K562 (cell line): ENCODE data around the gene TRIM65. TPM values are rescaled to one million over a fixed set of nuclear protein-coding genes. Genes with fewer than 3 reads are reported as not detected.

ENCODE experiments used
- ATAC-seq: fragments of 200-7000 bp; cut with Tn5 transposase; 3 replicates; pipeline ENCODE4 v1.9.1; 2020; ENCODE audit warnings: moderate library complexity
- BruUV-seq: library from RNA; stranded (reverse); fragments of 400-500 nt; replicated peaks from 2 replicates; lab custom pipeline; 2021; lab: Mats Ljungman, UMichigan
- CTCF ChIA-PET: fragments of 300-600 bp; formaldehyde crosslinking; extraction: SDS; loops from one replicate; lab custom pipeline; 2021; ENCODE audit warnings: low intra/inter-chr PET ratio; lab: Yijun Ruan, JAX
- POLR2A ChIA-PET: fragments of 300-600, 350-650 bp; sonication (Branson Sonifier 250); formaldehyde crosslinking; extraction: SDS; loops from one replicate; lab custom pipeline; 2021; ENCODE audit warnings: antibody characterized with exemption, inconsistent platforms; lab: Yijun Ruan, JAX
- DNase-seq, 4 experiments: peaks; one replicate each; pipeline versions ENCODE4 v3.0.0 to v3.0.0-alpha.2; 2011 to 2018; ENCODE audit warnings: low spot score in 3 of 4, mixed read lengths in 3 of 4; ENCODE audit errors: extremely low read depth in 1 of 4
- FAIRE-seq: peaks from 2 replicates; lab custom pipeline; 2011; peaks lifted over from hg19 to GRCh38; lab: Jason Lieb, UNC
- H2AFZ ChIP-seq: 2 replicates; pipeline ENCODE4 v1.6.0; 2011; ENCODE audit warnings: low read depth, low read length, control low read depth, inconsistent platforms
- H3K27ac ChIP-seq: fragments of 200-600 bp; 3 replicates; pipeline ENCODE4 v1.8.0; 2011; ENCODE audit warnings: low read depth, mild to moderate bottlenecking, control low read depth, inconsistent platforms, low read length, moderate library complexity, mixed read lengths; ENCODE audit errors: extremely low read depth
- H3K27me3 ChIP-seq, 2 experiments: fragments of 300-600 bp in 1 of 2; 2 replicates in 1 of 2; 3 replicates in 1 of 2; pipeline versions ENCODE4 v1.6.0 to v1.8.0; 2011; ENCODE audit warnings: inconsistent platforms in 2 of 2, low read length in 2 of 2, mild to moderate bottlenecking in 1 of 2, mixed read lengths in 1 of 2, moderate library complexity in 1 of 2; ENCODE audit not compliant: control insufficient read depth in 2 of 2, insufficient read depth in 2 of 2
- H3K36me3 ChIP-seq: fragments of 300-600 bp; 3 replicates; pipeline ENCODE4 v1.8.0; 2011; ENCODE audit warnings: mild to moderate bottlenecking, low read length, inconsistent platforms; ENCODE audit not compliant: control insufficient read depth, insufficient read depth
- H3K4me1 ChIP-seq, 2 experiments: fragments of 200-600 bp in 1 of 2; replicated peaks in 1 of 2; 2 replicates in 1 of 2; 3 replicates in 1 of 2; pipeline versions ENCODE4 v1.5.1 to v1.8.0; 2011; ENCODE audit warnings: inconsistent platforms in 2 of 2, low read length in 2 of 2, mild to moderate bottlenecking in 1 of 2, mixed read lengths in 1 of 2, moderate library complexity in 1 of 2; ENCODE audit not compliant: control insufficient read depth in 2 of 2, insufficient read depth in 2 of 2
- H3K4me2 ChIP-seq: 2 replicates; pipeline ENCODE4 v1.6.1; 2011; ENCODE audit warnings: low read length, control low read depth, inconsistent platforms, mixed read lengths; ENCODE audit not compliant: insufficient read depth
- H3K4me3 ChIP-seq: fragments of 200-600 bp; sonication (generic), shearing (Covaris generic); 2 replicates; pipeline ENCODE4 v1.5.1; 2016; ENCODE audit warnings: control low read depth, inconsistent platforms
- H3K79me2 ChIP-seq: fragments of 200-600 bp; 3 replicates; pipeline ENCODE4 v1.8.0; 2011; ENCODE audit warnings: low read length, inconsistent platforms; ENCODE audit not compliant: control insufficient read depth, insufficient read depth
- H3K9ac ChIP-seq, 2 experiments: 2 replicates each; pipeline versions ENCODE4 v1.6.0 to v1.6.1; 2011; ENCODE audit warnings: low read depth in 2 of 2, low read length in 2 of 2, control low read depth in 1 of 2, inconsistent platforms in 1 of 2, mild to moderate bottlenecking in 1 of 2, mixed read lengths in 1 of 2; ENCODE audit not compliant: insufficient read depth in 1 of 2
- H3K9me1 ChIP-seq: one replicate; pipeline ENCODE4 v1.6.0; 2011; ENCODE audit warnings: inconsistent platforms, mild to moderate bottlenecking, low read length, moderate library complexity; ENCODE audit not compliant: control insufficient read depth, insufficient read depth
- H3K9me3 ChIP-seq: replicated peaks from 2 replicates; pipeline ENCODE4 v1.5.1; 2011; ENCODE audit warnings: low read depth, low read length, inconsistent platforms; ENCODE audit not compliant: control insufficient read depth, insufficient read depth
- H4K20me1 ChIP-seq: replicated peaks from 2 replicates; pipeline ENCODE4 v1.6.1; 2011; ENCODE audit warnings: low read length, inconsistent platforms, mixed read lengths; ENCODE audit not compliant: control insufficient read depth, insufficient read depth
- CLOCK ChIP-seq: fragments of 250-450 bp; sonication (Bioruptor Pico); IDR thresholded peaks from 2 replicates; pipeline ENCODE4 v1.4.0; 2020; ENCODE audit warnings: mild to moderate bottlenecking, moderate library complexity, borderline replicate concordance
- ELF1 ChIP-seq: fragments of 200-800 bp; sonication (Bioruptor generic); IDR thresholded peaks from 2 replicates; pipeline ENCODE4 v1.6.1; 2016; ENCODE audit warnings: missing genetic modification characterization, missing compliant biosample characterization
- FOSL1 ChIP-seq: fragments of 200-800 bp; sonication (Bioruptor generic); conservative IDR thresholded peaks from 2 replicates; pipeline ENCODE4 v1.6.1; 2016; ENCODE audit warnings: missing genetic modification characterization, missing compliant biosample characterization
- GABPA ChIP-seq: fragments of 200-800 bp; sonication (Bioruptor generic); conservative IDR thresholded peaks from 2 replicates; pipeline ENCODE4 v1.6.1; 2016; ENCODE audit warnings: low read depth, missing genetic modification characterization, missing compliant biosample characterization
- GATAD2A ChIP-seq: fragments of 450-650 bp; IDR thresholded peaks from 2 replicates; pipeline ENCODE4 v1.6.1; 2017
- KDM5B ChIP-seq: fragments of 200-600 bp; sonication (generic); IDR thresholded peaks from 2 replicates; pipeline ENCODE4 v1.6.1; 2012; ENCODE audit warnings: low read depth, mild to moderate bottlenecking, moderate library complexity, low read length, control low read depth, inconsistent platforms; ENCODE audit not compliant: insufficient replicate concordance
- MBD2 ChIP-seq: sonication (generic); IDR thresholded peaks from 2 replicates; pipeline ENCODE4 v1.6.1; 2016; ENCODE audit warnings: low read depth, borderline replicate concordance
- MCM7 ChIP-seq, 2 experiments: fragments of 450-650 bp; IDR thresholded peaks; 2 replicates each; pipeline ENCODE4 v1.6.1; 2016 to 2018
- MLLT1 ChIP-seq, 2 experiments: fragments of 450-650 bp; IDR thresholded peaks; 2 replicates each; pipeline ENCODE4 v1.6.1; 2016
- MYNN ChIP-seq, 2 experiments: sonication (generic); formaldehyde crosslinking in 1 of 2; IDR thresholded peaks; 2 replicates each; pipeline versions ENCODE4 v1.5.0 to v1.6.1; 2016 to 2020; ENCODE audit warnings: antibody characterized with exemption in 1 of 2, missing genetic modification reagents in 1 of 2
- NFRKB ChIP-seq: fragments of 450-650 bp; IDR thresholded peaks from 2 replicates; pipeline ENCODE4 v1.6.1; 2016; ENCODE audit warnings: low read depth
- RNF2 ChIP-seq: sonication (generic); IDR thresholded peaks from 2 replicates; pipeline ENCODE4 v1.6.1; 2016
- THRA ChIP-seq: fragments of 450-650 bp; IDR thresholded peaks from 2 replicates; pipeline ENCODE4 v1.6.1; 2017; ENCODE audit warnings: mild to moderate bottlenecking, moderate library complexity
- ZFPM2 ChIP-seq: fragments of 250-450 bp; sonication (Bioruptor Pico); IDR thresholded peaks from 2 replicates; pipeline ENCODE4 v1.5.1; 2022; ENCODE audit warnings: mild to moderate bottlenecking
- ZNF184 ChIP-seq: sonication (generic); formaldehyde crosslinking; IDR thresholded peaks from 2 replicates; pipeline ENCODE4 v1.5.0; 2020; ENCODE audit warnings: missing genetic modification reagents
- ZNF511 ChIP-seq: sonication (generic); formaldehyde crosslinking; IDR thresholded peaks from 2 replicates; pipeline ENCODE4 v1.8.0; 2022; ENCODE audit warnings: mild to moderate bottlenecking, missing genetic modification reagents
- WGBS: fragments of 100-300 bp; shearing (Covaris generic); methylation state at CpG from one replicate; pipeline ENCODE4 v1.1.6; 2016; ENCODE audit warnings: low coverage, mixed read lengths; ENCODE audit not compliant: insufficient coverage; ENCODE audit errors: missing lambda C conversion rate; 5-methylcytosine and 5-hydroxymethylcytosine counted together
- in situ Hi-C: fragments of 300-500 bp; cut with MboI; formaldehyde crosslinking; loops from 4 replicates; pipeline ENCODE4 v1.15.0; 2018; ENCODE audit warnings: inconsistent platforms, mixed read lengths
- intact Hi-C: fragments of 100-400 bp; cut with micrococcal nuclease; formaldehyde crosslinking; loops from 2 replicates; pipeline ENCODE4 v1.14.2; 2022
- polyA plus RNA-seq, 8 experiments: library from polyadenylated mRNA; depleted of rRNA in 4 of 8; stranded (reverse) in 5 of 8; unstranded in 3 of 8; fragments of >200 nt; fragmentation: Nextera tagmentation in 2 of 8; fragmentation: Illumina TruSeq in 1 of 8; extraction: Ambion mirVana in 2 of 8; extraction: Trizol in 1 of 8; gene quantifications; 2 replicates each; pipeline versions ENCODE4 v1.2.1 to v1.2.3, GENCODE V29; 2011 to 2014; ENCODE audit warnings: inconsistent platforms in 1 of 8, missing spikeins in 1 of 8
- total RNA-seq, 7 experiments: library from RNA; depleted of rRNA in 6 of 7; stranded (reverse); fragments of >200 nt in 6 of 7; fragmentation: Illumina TruSeq in 2 of 7; extraction: Trizol in 2 of 7; gene quantifications; 2 replicates each; pipeline versions ENCODE4 v1.2.1 to v1.2.3, GENCODE V29; 2011 to 2021; ENCODE audit warnings: low replicate concordance in 1 of 7

The TRIM65 gene
- total and polyA plus RNA-seq, 9 of the 15 experiments (the other 6 are each of a cell fraction or from before 2014, with no cell fraction given): 2.8 to 45.7 (median 22.9) TPM

GRCh38 chr17:75940727-75941441 is 44.1 kb upstream of the TRIM65 start, which contains the start of gene FBF1:
Gene FBF1 (minus strand): TSS chr17:75941042. CDS start chr17:75938149, 2,893 bp downstream.
- in situ Hi-C loops: no loop called here
- peak; percentile 100 for ATAC-seq
- H3K9me3 ChIP-seq: no peaks in the 10 kb centered on the region
- POLR2A ChIA-PET: interaction anchor here (0.6 to 1.8 kb wide), 15 partner anchors 8 to 568 kb away, joined by 3 to 15 read pairs (median 3); partner anchors contain the start of genes ACOX1 and TEN1
- peaks cover 0 to 13% of the 10 kb centered on the region in 2 experiments; a peak in 3 of 5 replicates for H3K4me1 ChIP-seq
- peak within 1 kb of the TSS; percentile 87 for H3K4me2 ChIP-seq
- WGBS: under 1% methylated on average over 51 of the region's 63 CpGs
- H4K20me1 ChIP-seq: no peaks in the 10 kb centered on the region
- H3K4me3 ChIP-seq: peak within 1 kb of the TSS; percentile 78
- FAIRE-seq: peak; percentile 93
- peak; percentile 95 to 97 (median 97) for DNase-seq
- intact Hi-C loops: loop anchor here (5.0 kb wide), 1 partner anchor 36 kb away; the partner anchor contains the start of genes ACOX1 and TEN1
- peak within 1 kb of the TSS; percentile 84 for H3K27ac ChIP-seq
- no peaks in the 10 kb centered on the region for H3K36me3 ChIP-seq
- CTCF ChIA-PET: no interaction called here
- H3K9ac ChIP-seq: peak within 1 kb of the TSS; percentile 85 to 98
- H3K27me3 ChIP-seq: no peaks in the 10 kb centered on the region
- BruUV-seq: no TSS peak
- H3K9me1 ChIP-seq: no peaks in the 10 kb centered on the region
- H2AFZ ChIP-seq: peak within 1 kb of the TSS; percentile 91
- peaks cover 6% of the 10 kb centered on the region; the same call in 1 of the 3 replicates for H3K79me2 ChIP-seq
- TF ChIP-seq ZNF511 (CRISPR knock-in tag) (peak; percentile 80; the same call in 1 of the 2 replicates), GABPA (tag) (peak; percentile 54), MBD2 (peak; percentile 82), THRA (no peak), MYNN (IDR thresholded peaks at IDR 0.05) (no peak), MYNN (CRISPR knock-in tag; IDR thresholded peaks at IDR 0.05) (no peak), RNF2 (0 out of 2 replicates have a peak, but pooled peaks have one; percentile 71), ZFPM2 (CRISPR knock-in tag) (no peak), MLLT1 (IDR thresholded peaks at IDR 0.05) (no peak), CLOCK (no peak), ELF1 (tag) (0 out of 2 replicates have a peak, but pooled peaks have one; percentile 21), FOSL1 (tag) (0 out of 2 replicates have a peak, but pooled peaks have one; percentile 23), ZNF184 (CRISPR knock-in tag) (no peak), MCM7 (IDR thresholded peaks at IDR 0.05) (no peak), GATAD2A (peak; percentile 76; the same call in 1 of the 2 replicates), NFRKB (no peak), KDM5B (peak; percentile 96)
